GM19023 (cell line): ENCODE measurements around the gene AURKA.
"Not testable (repeated sequence)": the region's sequence is repeated elsewhere in the genome, so short reads cannot be mapped to it uniquely, and the experiment has no call there.

ENCODE experiments used
- ATAC-seq: cut with Tn5 transposase; IDR thresholded peaks from one replicate; pipeline ENCODE4 v1.9.1; 2021; ENCODE audit warnings: mild to moderate bottlenecking, moderate library complexity; ENCODE audit not compliant: unreplicated experiment

The AURKA gene

DNA sequence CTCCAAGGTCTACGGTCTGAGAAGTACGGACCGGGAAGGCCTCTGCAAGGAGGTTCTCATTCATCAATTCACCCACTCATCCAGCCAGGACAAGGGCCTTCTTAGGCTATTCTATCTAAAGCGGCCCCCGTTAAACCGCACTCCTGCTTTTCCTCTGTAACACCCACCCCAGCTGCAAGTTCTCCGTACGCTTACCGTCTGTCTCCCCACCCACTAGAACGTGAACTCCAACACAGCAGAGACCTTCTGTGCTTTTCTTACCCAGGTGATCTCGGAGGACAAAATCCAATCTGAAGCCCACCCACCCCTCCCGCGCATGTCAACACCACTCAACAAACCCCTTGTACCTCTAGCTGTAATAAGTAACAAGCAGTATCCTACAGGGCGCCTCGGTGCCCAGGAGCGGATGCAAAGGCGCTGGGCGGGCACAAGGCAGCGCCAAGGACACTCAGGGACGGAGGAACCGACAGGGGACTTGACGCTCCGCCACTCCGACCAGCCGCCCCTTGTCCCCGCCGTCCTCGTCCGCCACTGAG, 351 bp downstream of the AURKA start:
- peak; percentile 36 for ATAC-seq

DNA sequence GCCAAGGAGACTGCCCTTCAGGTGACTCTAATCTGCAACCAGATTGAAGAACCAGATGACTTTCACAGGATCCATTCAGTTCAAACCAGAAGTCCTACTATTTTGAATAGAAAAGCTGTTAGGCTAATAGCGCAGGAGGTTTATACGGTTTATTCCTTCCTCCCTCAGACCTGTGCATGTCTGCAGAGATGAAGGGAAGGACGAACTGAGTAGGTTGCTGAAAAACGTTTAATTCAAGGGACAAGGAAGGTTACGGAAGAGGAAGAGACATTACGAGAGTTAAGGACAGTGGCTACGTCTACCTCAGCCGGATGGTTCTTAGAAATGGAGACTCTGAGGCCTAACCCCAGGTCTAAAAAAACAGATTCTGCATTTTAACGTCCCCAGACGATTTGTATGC, 978 bp downstream of the AURKA start:
- ATAC-seq = no peak

DNA sequence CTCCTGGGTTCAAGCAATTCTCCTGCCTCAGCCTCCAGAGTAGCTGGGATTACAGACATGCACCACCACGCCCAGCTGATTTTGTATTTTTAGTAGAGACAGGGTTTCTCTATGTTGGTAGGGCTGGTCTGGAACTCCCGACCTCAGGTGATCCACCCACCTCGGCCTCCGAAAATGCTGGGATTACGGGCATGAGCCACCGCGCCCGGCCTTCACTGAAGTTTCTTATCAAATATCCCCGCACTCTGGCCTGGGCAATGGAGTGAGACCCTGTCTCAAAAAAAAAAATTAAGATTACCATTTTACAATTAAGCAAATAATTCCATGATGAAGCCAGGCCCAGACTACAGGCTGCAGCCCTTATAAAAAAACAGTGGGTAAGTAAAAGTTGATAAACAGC, 1.6 kb downstream of the AURKA start:
- not testable (repeated sequence) for ATAC-seq

DNA sequence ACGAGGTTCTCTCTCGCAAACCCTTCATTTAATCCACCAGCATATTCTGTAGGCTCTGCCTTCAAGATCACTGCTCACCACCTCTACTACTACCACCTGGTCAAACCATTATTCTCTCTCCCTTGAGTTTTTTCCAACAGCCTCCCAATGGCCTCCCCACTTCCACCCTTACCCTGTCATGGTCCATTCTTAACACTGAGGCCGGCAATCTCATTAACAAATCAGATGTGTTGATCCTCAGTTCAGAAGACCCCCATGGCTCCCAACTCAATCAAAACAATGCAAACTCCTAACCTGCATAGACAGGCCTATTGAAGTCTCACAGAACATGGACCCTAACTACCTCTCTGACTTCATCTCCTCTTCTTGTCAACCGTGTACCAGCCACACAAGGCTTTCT, 2.2 kb downstream of the AURKA start:
- ATAC-seq = no peak

DNA sequence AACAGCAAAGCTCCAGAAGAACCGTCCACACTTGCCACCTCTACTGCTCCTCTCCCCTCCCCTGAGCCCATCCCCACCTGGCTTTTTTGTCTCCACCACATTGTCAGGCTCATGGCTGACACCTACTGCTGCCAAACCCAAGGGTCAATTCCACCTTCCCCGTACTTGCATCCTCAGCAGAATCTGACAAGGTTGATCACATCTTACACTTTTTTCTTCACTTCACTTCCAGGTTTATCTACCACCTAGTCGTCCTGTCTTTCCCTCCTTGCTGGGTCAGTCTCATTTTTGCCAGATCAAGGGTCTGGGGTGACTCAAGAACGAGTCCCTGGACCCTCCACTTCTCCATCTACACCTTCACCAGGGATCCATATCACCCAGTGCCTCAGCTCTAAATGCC, 3.1 kb downstream of the AURKA start:
- no peak for ATAC-seq

DNA sequence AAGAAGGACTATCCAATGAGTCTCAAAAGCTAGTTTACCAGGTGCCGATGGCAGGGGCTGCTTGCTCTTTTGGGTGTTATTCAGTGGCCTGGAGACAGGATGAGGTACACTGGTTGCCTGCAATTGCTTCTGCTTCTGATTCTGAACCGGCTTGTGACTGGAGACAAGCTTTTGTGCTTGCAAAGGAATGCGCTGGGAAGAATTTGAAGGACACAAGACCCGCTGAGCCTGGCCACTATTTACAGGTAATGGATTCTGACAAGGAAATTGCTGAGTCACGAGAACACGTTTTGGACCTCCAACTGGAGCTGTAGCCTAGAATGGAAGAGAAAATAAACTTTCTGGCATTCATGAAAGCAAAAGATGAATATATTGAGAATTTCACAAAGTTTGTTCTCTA, 5.8 kb downstream of the AURKA start:
- ATAC-seq = no peak

DNA sequence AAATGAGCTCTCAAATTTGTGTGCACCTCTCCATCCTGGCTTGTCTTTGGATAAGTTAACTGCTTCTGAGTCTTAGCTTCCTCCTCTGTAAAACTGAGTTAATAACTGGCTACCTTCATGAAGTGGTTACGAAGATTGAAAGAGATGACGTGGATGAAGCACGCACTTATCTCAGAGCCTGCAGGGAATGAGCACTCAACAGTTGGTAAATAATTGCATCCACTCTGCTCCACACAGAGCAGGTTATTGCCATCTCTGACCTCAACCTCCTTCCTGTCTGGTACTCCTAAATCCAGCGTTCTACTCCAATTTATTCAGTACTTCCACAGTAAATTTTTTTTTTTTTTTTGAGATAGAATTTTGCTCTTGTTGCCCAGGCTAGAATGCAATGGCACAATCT, 6.9 kb downstream of the AURKA start:
- ATAC-seq = no peak

DNA sequence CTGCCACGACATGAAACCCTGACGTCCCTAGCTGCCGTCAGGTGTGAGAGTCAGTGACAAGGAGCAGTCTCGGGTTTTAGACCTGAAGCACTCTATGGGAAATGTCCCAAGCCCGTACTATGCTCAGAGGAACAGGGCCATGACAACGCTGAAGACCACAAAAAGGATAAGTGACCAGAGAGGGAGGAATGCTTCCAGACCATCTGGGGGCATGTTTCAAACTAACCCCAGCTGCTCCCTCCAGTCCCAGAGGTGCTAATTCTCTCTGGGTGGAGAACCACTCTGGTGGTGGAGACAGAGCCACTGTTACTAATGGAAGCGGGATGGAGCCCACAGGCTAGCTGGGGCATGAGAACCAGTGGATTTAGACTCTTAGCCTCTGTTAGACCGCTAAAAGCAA, 8.7 kb downstream of the AURKA start:
- ATAC-seq = no peak

DNA sequence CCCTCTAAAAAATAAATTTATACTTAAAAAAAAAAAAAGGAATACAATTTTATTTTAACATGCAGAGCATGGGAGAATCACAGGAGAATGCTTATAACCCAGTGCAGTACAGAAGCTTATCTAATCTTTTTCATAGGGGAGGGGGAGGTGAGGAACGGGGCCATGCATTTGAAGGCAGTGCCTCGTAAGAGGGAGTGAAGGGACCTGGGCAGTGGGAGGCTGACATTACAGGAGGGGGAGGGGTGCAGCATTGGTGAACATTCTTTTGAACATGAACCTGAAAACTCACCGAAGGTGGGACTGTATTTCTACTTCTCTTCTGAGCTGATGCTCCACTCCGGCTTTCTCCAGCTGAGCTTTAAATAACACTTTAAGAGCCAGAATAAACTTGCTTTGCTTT, 9.3 kb downstream of the AURKA start:
- no peak for ATAC-seq

DNA sequence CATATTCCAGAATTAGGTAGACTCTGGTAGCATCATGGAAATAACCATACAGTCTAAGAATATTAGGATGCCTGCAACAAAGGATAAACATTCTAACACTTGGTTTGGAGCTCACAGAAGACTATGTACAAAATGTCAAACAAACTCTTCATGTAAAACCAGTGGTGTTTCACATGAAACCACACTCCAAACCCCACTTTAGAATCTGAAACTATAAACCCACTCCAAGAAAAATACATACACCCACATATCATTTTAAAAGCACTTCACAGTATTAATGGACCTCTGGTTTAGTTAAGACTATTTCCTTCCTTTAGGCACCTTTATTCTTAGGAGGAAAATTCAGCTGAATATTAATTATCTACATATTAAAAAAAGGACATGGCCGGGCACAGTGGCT, 10.5 kb downstream of the AURKA start:
- ATAC-seq = no peak

DNA sequence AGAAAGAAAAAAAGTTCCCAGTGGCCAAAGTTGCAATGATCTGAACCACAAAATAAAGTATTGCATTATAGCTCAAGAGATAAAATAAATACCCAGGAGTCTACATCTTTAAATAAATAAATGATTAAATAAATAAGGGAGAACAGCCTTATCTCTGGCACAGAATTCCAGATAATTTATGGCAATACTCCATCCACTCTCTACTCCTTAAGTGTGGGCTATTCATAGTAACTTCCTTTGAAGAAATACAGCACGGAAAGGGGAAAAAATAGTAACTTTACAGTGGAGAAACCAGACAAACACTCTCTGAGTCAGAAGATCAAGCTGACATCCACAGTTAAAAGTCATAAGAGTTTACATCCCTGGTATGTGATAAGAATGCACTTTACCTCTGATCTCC, 11.6 kb downstream of the AURKA start:
- no peak for ATAC-seq

DNA sequence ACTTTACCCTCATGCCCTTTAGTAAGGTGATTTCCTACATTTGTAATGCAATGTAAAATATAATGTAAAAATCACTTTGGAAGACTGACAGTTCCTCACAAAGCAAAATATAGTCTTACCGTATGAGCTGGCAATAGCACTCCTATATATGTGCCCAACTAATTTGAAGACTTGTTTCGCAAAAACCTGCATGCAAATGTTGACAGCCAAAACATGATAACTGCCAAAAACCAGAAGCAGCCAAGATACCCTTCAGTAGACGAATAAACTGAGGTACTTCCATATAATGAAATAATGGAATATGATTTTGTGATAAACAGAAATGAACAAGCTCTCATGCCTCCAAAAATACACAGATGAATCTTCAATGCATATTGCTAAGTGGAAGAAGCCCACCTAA, 13.6 kb downstream of the AURKA start:
- ATAC-seq = no peak

DNA sequence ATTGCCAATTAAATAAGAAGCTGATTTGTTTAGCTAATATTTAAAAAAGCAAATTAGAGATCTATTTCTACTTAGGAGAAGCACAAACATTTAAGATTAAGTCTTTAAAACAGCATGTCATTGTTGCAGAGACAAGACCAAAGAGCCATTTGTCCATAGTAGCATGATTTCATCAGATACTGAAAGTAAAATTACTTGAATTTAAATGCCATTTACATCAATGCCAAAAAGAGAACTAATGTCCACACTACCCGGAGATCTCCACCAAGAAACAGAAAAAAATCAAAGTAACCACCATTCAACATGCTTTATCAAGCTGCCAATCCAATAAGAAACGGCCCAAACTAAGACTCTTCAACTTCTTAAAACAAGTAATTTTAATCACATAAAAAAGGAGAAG, 15.7 kb downstream of the AURKA start:
- ATAC-seq = no peak

DNA sequence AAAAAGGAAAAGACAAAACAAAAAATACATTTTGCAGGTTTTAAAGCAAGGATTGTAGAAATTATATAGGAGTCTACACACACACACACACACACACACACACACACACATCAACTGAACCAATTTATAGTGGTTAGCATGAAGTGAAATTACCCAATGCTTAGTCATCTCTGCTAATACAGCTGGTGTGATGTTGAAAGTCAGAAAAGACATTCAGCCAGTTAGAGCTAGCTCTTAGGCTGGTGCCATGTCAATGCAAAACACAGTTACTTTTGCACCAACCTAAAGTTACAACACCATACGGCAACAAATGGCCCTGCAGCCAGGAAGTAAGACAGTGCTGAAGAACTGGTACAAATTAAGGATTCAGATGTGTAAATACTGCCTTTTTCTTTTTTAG, 18.1 kb downstream of the AURKA start:
- ATAC-seq = no peak

DNA sequence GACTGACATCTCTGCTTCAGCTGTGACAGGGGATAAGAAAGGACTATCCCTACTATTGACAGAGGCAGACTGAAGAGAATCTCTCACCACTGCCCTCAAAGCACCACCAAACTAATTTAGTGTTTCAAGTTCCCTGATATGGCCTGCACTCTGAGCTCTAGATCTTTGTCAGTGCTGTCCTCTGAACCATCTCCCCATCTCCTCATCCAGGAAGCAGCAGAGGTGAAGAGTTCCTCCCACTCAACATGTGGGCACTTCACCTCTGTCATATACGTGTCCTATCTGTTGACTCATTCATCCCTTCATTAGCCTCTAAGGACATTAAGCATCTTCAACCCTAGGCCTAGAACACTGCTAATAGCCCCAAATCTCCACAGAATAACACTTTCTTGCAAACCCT, 19.2 kb downstream of the AURKA start:
- ATAC-seq = no peak

DNA sequence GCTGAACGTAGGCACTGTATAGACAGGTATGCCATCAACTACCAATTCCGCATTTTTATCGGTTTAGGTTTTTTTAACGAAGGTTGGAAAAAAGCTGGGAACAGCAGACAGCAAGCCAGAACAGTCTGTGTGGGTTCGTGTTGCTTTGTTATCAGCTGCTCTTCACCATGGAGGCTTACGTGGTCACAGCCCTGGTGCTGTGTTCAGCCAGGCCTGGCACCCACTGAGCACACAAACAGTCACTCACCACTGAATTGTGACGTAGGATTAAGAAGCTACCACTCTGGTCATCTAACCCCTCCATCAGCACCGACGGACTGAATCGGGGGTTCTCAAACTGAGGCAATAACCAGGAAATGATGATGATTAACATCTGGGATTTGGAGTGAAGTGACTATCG, 20.0 kb downstream of the AURKA start:
- ATAC-seq = no peak

DNA sequence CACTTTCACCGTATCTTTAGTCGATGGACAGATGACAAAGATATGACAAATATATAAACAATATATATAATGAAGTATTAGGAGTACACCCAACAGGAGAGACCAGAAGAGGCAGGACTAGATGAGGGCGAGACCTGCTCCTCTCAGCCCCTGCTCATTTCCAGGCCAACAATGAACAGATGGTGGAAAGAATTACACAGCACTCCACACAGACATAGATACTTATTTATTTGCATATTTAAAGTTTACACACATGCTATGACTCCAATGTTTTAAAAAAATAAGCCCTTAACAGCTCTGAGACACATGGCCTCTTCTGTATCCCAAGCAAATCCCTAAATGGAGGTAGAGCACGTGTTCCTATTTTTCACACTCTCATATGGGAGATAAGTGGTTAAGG, 22.8 kb downstream of the AURKA start:
- no peak for ATAC-seq

DNA sequence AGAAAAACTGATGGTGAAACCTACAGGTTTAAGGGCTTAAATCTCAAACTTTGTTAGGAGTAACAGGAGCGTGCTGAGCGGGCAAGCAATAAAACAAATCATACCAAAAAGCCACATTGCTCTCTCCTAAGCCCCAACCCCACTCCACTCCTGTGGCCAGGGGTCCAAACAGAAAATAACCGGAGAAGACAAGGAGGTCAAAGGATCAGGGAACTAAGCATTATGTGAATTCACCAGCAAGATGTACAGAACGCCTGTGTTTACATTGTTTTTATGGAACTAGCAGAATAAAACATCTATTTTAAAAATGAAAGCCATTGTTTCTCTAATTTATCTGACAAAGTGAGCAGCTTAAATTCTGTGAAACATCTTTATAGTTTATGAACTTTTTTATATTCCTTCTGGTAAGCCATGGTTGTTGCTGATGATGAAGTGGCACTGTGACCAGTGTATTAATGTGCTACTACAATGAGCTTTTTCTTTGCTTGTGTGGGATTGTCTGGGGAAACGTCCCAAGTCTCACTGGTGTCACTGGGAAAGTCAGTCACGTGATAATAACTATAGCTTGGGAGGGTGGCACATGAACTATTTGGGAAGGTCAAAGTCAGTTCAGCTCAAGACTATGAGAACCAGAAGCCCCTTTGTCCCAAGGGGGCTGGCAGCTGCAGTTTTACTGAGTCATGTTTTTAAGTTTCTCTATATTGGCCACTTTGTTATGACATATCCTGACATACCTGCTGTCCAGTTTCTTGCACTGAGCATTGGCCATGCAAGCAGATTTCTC, 23.5 kb downstream of the AURKA start:
- ATAC-seq = no peak

DNA sequence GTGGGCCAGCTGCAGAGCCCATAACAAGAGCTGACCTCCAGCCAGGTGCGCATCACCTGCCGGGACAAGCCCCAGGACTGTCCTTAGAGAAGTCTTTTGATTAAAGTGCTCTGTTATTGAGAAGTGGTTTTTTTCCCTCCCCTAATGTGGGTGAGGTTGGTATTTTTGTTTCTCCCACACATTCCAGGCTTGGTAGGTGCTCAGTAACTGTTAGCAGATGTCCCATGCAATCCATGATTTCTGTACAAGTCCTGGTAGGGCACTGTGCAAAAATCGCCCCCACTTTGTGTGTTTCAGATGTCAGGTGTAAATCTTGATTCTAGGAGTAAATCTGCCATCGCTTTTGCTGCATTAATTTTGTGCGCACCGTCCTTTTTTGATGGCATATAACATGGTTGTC, 28.5 kb downstream of the AURKA start:
- ATAC-seq = no peak

DNA sequence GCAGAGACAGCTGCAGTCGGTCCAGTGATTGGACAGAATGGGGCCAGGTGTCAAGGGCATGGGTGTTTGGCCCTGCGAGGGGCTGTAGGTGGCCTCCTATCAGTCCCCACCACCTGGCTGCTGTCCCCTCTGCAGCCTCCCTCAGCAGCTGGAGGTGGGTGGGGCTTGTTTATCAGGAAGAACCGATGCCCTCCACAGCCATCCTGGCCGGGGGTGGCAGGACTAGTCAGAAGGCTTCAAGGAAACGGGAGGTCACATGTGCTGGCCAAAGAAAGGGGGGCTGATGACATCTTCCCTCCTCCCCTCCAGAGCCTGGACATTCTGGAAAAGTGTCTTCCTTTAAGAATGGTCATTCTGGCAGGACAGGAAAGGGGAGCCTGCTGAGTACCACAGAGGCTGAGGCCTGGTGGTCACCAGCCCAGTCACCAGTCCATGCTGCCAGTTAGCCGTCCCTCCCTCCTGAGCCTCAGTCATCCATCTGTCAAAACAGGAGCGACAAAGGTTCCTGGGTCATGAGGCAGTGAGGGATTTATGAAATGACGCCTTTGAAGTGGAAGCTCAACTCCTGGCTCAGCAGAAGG, 29.1 kb downstream of the AURKA start:
- ATAC-seq = no peak

DNA sequence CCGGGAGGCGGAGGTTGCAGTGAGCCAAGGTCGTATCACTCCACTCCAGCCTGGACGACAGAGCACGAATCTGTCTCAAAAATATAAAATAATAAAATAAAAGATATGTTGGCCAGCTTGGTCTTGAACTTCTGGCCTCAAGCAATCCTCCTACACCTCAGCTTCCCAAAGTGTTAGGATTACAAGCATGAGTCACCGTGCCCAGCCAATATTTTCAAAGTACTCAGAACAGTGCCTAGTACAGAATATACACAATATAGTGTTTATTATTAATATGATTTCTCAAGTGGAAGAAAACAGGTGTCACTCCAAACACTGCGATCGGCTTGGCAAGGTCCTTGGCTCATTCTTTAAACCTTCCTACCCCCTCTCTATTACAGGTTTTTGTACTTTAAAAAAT, 30.1 kb downstream of the AURKA start:
- ATAC-seq = no peak

DNA sequence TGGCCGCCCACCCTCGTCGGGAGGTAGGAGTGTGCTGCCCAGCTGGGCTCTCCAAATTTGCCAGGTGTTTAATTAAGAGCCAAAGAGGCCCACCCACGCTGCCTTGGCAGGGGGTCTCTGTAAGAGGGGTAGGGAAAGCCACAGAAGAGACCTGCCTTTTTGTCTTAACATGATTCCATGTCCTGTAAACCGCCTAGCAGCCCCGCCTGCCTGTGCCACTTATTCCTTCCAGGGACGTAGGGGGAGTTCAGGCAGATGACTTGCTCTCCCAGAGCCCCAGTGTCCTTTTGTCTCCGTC, 31.2 kb downstream of the AURKA start:
- no peak for ATAC-seq
